MM.1S (cell line): ENCODE results near the gene CD300E.

Experiments used
- CTCF ChIP-seq: fragments of 300-600 bp; sonication (generic); IDR thresholded peaks from 2 replicates; pipeline ENCODE4 v1.5.1; 2016; ENCODE audit warnings: antibody characterized with exemption, low read length, mixed read lengths
- EZH2 ChIP-seq: fragments of 300-600 bp; sonication (generic); optimal IDR thresholded peaks from 2 replicates; pipeline ENCODE3; 2017; ENCODE audit warnings: low read depth, mild to moderate bottlenecking, antibody characterized with exemption, low read length, mixed read lengths
- EZH2phosphoT487 ChIP-seq: fragments of 300-600 bp; sonication (generic); IDR thresholded peaks from 2 replicates; pipeline ENCODE4 v1.6.1; 2018; ENCODE audit warnings: antibody characterized with exemption, low read length

- TF ChIP-seq CTCF, result no peak
- TF ChIP-seq EZH2phosphoT487, result no peak
- no peak for TF ChIP-seq EZH2
Observed at GRCh38 chr17:74671031-74671771, 47.7 kb upstream of the CD300E start.
